ENCODE data around the gene DPYSL5. TPM values are rescaled to one million over a fixed set of nuclear protein-coding genes. Genes with fewer than 3 reads are reported as not detected.

The DPYSL5 gene
- total and polyA plus RNA-seq, 10 of the 15 experiments (the other 5 are each of a cell fraction or from before 2014, with no cell fraction given): not detected

GRCh38 chr2:26968001-26968400, 120.1 kb downstream of the DPYSL5 start:
- peaks cover 1 to 2% of the 10 kb centered on the region in 2 experiments; a peak in 1 of 4 replicates for H3K27me3 ChIP-seq (replicated peaks in 1 of 2; ENCODE audit: control insufficient read depth in 2 of 2, insufficient read depth in 2 of 2, low read length in 1 of 2)
- H3K9ac ChIP-seq (ENCODE audit: control insufficient read depth, insufficient read depth, low read length): no peak overlapping the region
- H3K4me2 ChIP-seq (ENCODE audit: control insufficient read depth, insufficient read depth): no peak overlapping the region
- no peak for DNase-seq (ENCODE audit: low read depth, low spot score)
- intact Hi-C loops (cut with micrococcal nuclease; ENCODE audit: unreplicated experiment) (no loop called here), in situ Hi-C loops (cut with MboI) (loop anchor here (5.0 to 10.0 kb wide), 2 partner anchors 117 to 229 kb away; partner anchors contain the start of gene KHK)
- RAD21 ChIA-PET (ENCODE audit: unreplicated experiment): interaction anchor here (1.0 to 1.4 kb wide), 3 partner anchors 48 to 223 kb away, joined by 3 to 4 read pairs (median 3); no protein-coding TSS in a partner anchor
- ATAC-seq: no peak
- no peak overlapping the region for H3K27ac ChIP-seq (ENCODE audit: control insufficient read depth, insufficient read depth)
- no peaks in the 10 kb centered on the region for H3K36me3 ChIP-seq (ENCODE audit: control insufficient read depth in 2 of 2, insufficient read depth in 2 of 2, low read length in 1 of 2)
- no peaks in the 10 kb centered on the region for H4K20me1 ChIP-seq (ENCODE audit: control insufficient read depth, insufficient read depth)
- TF ChIP-seq ZBTB11 (CRISPR knock-in tag; IDR thresholded peaks at IDR 0.05) (no peak), POLR2A (IDR thresholded peaks at IDR 0.05; ENCODE audit: low read depth, low read length) (no peak), IRF5 (IDR thresholded peaks at IDR 0.05; ENCODE audit: borderline replicate concordance) (no peak), STAT3 (IDR thresholded peaks at IDR 0.05; ENCODE audit: low read depth, low read length) (no peak), BMI1 (IDR thresholded peaks at IDR 0.05; ENCODE audit: borderline replicate concordance) (no peak), YY1 (IDR thresholded peaks at IDR 0.05; ENCODE audit: low read depth, low read length) (no peak), NR2C2 (IDR thresholded peaks at IDR 0.05; ENCODE audit: borderline replicate concordance, control insufficient read depth, insufficient read length, low read depth) (no peak), FOXM1 (IDR thresholded peaks at IDR 0.05; ENCODE audit: low read depth, low read length) (no peak), MTA3 (IDR thresholded peaks at IDR 0.05; ENCODE audit: borderline replicate concordance, low read length) (no peak), HDAC2 (IDR thresholded peaks at IDR 0.05) (no peak), SPI1 (IDR thresholded peaks at IDR 0.05; ENCODE audit: borderline replicate concordance, insufficient read depth, low read depth, low read length) (no peak)
- TF ChIP-seq, protein P1, sequence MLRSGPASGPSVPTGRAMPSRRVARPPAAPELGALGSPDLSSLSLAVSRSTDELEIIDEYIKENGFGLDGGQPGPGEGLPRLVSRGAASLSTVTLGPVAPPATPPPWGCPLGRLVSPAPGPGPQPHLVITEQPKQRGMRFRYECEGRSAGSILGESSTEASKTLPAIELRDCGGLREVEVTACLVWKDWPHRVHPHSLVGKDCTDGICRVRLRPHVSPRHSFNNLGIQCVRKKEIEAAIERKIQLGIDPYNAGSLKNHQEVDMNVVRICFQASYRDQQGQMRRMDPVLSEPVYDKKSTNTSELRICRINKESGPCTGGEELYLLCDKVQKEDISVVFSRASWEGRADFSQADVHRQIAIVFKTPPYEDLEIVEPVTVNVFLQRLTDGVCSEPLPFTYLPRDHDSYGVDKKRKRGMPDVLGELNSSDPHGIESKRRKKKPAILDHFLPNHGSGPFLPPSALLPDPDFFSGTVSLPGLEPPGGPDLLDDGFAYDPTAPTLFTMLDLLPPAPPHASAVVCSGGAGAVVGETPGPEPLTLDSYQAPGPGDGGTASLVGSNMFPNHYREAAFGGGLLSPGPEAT (IDR thresholded peaks at IDR 0.05; ENCODE audit: low read depth): no peak
- TF ChIP-seq, protein P2, sequence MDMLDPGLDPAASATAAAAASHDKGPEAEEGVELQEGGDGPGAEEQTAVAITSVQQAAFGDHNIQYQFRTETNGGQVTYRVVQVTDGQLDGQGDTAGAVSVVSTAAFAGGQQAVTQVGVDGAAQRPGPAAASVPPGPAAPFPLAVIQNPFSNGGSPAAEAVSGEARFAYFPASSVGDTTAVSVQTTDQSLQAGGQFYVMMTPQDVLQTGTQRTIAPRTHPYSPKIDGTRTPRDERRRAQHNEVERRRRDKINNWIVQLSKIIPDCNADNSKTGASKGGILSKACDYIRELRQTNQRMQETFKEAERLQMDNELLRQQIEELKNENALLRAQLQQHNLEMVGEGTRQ (IDR thresholded peaks at IDR 0.05; ENCODE audit: borderline replicate concordance, low read depth, low read length): no peak
- H3K4me3 ChIP-seq: no peak overlapping the region
- no peaks in the 10 kb centered on the region for H3K79me2 ChIP-seq (ENCODE audit: control insufficient read depth, insufficient read depth, low read length)
- no peaks in the 10 kb centered on the region; the same call in 2 of the 3 replicates for H3K9me3 ChIP-seq (replicated peaks; ENCODE audit: control insufficient read depth, insufficient read depth, low read length)
- CTCF ChIA-PET: interaction anchor here (0.7 to 12.2 kb wide), 3 partner anchors 47 to 224 kb away, joined by 5 to 153 read pairs (median 6); no protein-coding TSS in a partner anchor
- SMC1A ChIA-PET (ENCODE audit: uncharacterized antibody, unreplicated experiment): interaction anchor here (1.4 to 1.5 kb wide), 2 partner anchors 27 to 120 kb away, joined by 3 to 4 read pairs; no protein-coding TSS in a partner anchor
- H3K4me1 ChIP-seq (ENCODE audit: control insufficient read depth, insufficient read depth, low read length): no peaks in the 10 kb centered on the region
- H2AFZ ChIP-seq (ENCODE audit: control insufficient read depth, low read depth, low read length): no peak overlapping the region
- POLR2A ChIA-PET: interaction anchor here (1.0 kb wide), 1 partner anchor 103 kb away, joined by 3 read pairs; the partner anchor contains the start of gene OST4
- WGBS (ENCODE audit: insufficient coverage, insufficient replicate concordance, low lambda C conversion rate, missing lambda C conversion rate): 0% methylated on average over 3 of the region's 3 CpGs
- FAIRE-seq: no peak
- no TSS peak for BruUV-seq (replicated peaks)

Data from GM12878 (cell line).